Measurements from ENCODE around the gene TFIP11. TPM values are rescaled to one million over a fixed set of nuclear protein-coding genes. Genes with fewer than 3 reads are reported as not detected.

TFIP11 gene
- total RNA-seq, 2 donors from 2014 or later: 21.9 to 33.2 TPM

GRCh38 chr22:26544489-26544888, 32.2 kb upstream of the TFIP11 start:
- intact Hi-C loops (cut with DNase I): no loop called here
- 79% methylated on average over 1 of the region's 1 CpG for WGBS
- H3K4me1 ChIP-seq (replicated peaks): no peaks in the 10 kb centered on the region

GRCh38 chr22:26542831-26543230, 30.6 kb upstream of the TFIP11 start:
- WGBS: 82% methylated on average over 3 of the region's 3 CpGs

More at GRCh38 chr22:26544489-26544888, 32.2 kb upstream of the TFIP11 start:
- H3K27ac ChIP-seq: no peak overlapping the region
- no peaks in the 10 kb centered on the region for H3K36me3 ChIP-seq
- DNase-seq (ENCODE audit: low spot score): no peak
- TF ChIP-seq CTCF (IDR thresholded peaks at IDR 0.05) (no peak), POLR2A (IDR thresholded peaks at IDR 0.05) (no peak), POLR2AphosphoS5 (IDR thresholded peaks at IDR 0.05) (no peak)
- no peak overlapping the region for H3K4me3 ChIP-seq
- H3K9me3 ChIP-seq: no peaks in the 10 kb centered on the region
- H3K27me3 ChIP-seq (replicated peaks; ENCODE audit: insufficient read depth): no peaks in the 10 kb centered on the region

GRCh38 chr22:26541167-26541819, 29.0 kb upstream of the TFIP11 start:
- Histone ChIP-seq H3K27ac (no peak overlapping the region), H3K4me3 (no peak overlapping the region), H3K4me1 (replicated peaks) (no peaks in the 10 kb centered on the region), H3K36me3 (no peaks in the 10 kb centered on the region), H3K9me3 (no peaks in the 10 kb centered on the region), H3K27me3 (replicated peaks; ENCODE audit: insufficient read depth) (no peaks in the 10 kb centered on the region)
- intact Hi-C loops (cut with DNase I): no loop called here
- DNase-seq (ENCODE audit: low spot score): no peak
- TF ChIP-seq POLR2AphosphoS5 (IDR thresholded peaks at IDR 0.05) (no peak), POLR2A (IDR thresholded peaks at IDR 0.05) (no peak), CTCF (IDR thresholded peaks at IDR 0.05) (no peak)
- WGBS: 93% methylated on average over 40 of the region's 47 CpGs

More at GRCh38 chr22:26542831-26543230, 30.6 kb upstream of the TFIP11 start:
- Histone ChIP-seq H3K27me3 (replicated peaks; ENCODE audit: insufficient read depth) (no peaks in the 10 kb centered on the region), H3K27ac (no peak overlapping the region), H3K4me3 (no peak overlapping the region), H3K4me1 (replicated peaks) (no peaks in the 10 kb centered on the region), H3K9me3 (no peaks in the 10 kb centered on the region), H3K36me3 (no peaks in the 10 kb centered on the region)
- TF ChIP-seq POLR2A (IDR thresholded peaks at IDR 0.05) (no peak), POLR2AphosphoS5 (IDR thresholded peaks at IDR 0.05) (no peak), CTCF (IDR thresholded peaks at IDR 0.05) (no peak)
- intact Hi-C loops (cut with DNase I): no loop called here
- no peak for DNase-seq (ENCODE audit: low spot score)

- Histone ChIP-seq H3K36me3 (no peaks in the 10 kb centered on the region), H3K4me1 (replicated peaks) (no peaks in the 10 kb centered on the region), H3K27ac (no peak overlapping the region), H3K9me3 (no peaks in the 10 kb centered on the region), H3K27me3 (replicated peaks; ENCODE audit: insufficient read depth) (no peaks in the 10 kb centered on the region), H3K4me3 (no peak overlapping the region)
- TF ChIP-seq CTCF (IDR thresholded peaks at IDR 0.05): no peak
- TF ChIP-seq POLR2A (IDR thresholded peaks at IDR 0.05): no peak
- TF ChIP-seq POLR2AphosphoS5 (IDR thresholded peaks at IDR 0.05): no peak
- intact Hi-C loops (cut with DNase I): no loop called here
- 91% methylated on average over 2 of the region's 2 CpGs for WGBS
- DNase-seq (ENCODE audit: low spot score): no peak
Measured at GRCh38 chr22:26540119-26540518, 27.8 kb upstream of the TFIP11 start.

- H3K36me3 ChIP-seq: no peaks in the 10 kb centered on the region
- H3K4me3 ChIP-seq: no peak overlapping the region
- intact Hi-C loops (cut with DNase I): no loop called here
- WGBS: 93% methylated on average over 3 of the region's 3 CpGs
- no peak for DNase-seq (ENCODE audit: low spot score)
- no peak for TF ChIP-seq CTCF (IDR thresholded peaks at IDR 0.05)
- no peaks in the 10 kb centered on the region for H3K27me3 ChIP-seq (replicated peaks; ENCODE audit: insufficient read depth)
- no peaks in the 10 kb centered on the region for H3K9me3 ChIP-seq
- H3K4me1 ChIP-seq (replicated peaks): no peaks in the 10 kb centered on the region
- H3K27ac ChIP-seq: no peak overlapping the region
Measured at GRCh38 chr22:26536762-26537134, 24.5 kb upstream of the TFIP11 start.

All from prostate gland (tissue), 2 donors.